GM18867 (cell line): ENCODE measurements around the gene NES.
A peak's percentile ranks its signal among the peaks of the same experiment; 100 is the strongest.

Experiments
- ATAC-seq: cut with Tn5 transposase; IDR thresholded peaks from one replicate; pipeline ENCODE4 v1.9.1; 2021; ENCODE audit warnings: mild to moderate bottlenecking, moderate library complexity; ENCODE audit not compliant: unreplicated experiment

Gene NES

GRCh38 chr1:156665539-156665938 is 11.7 kb downstream of the NES start:
- no peak for ATAC-seq

GRCh38 chr1:156664767-156665411 is 12.3 kb downstream of the NES start:
- no peak for ATAC-seq

GRCh38 chr1:156664046-156664766 is 13.0 kb downstream of the NES start:
- ATAC-seq, result no peak

- no peak for ATAC-seq
Observed at GRCh38 chr1:156663178-156663577, 14.0 kb downstream of the NES start.

GRCh38 chr1:156662800-156663055 is 14.5 kb downstream of the NES start:
- no peak for ATAC-seq

GRCh38 chr1:156662005-156662799 is 15.0 kb downstream of the NES start:
- no peak for ATAC-seq

- ATAC-seq, result peak; percentile 4
Observed at GRCh38 chr1:156660752-156661112, 16.5 kb downstream of the NES start.

- peak; percentile 65 for ATAC-seq
Observed at GRCh38 chr1:156659988-156660751, 17.0 kb downstream of the NES start.

GRCh38 chr1:156659661-156659987 is 17.6 kb downstream of the NES start:
- ATAC-seq, result no peak

GRCh38 chr1:156658945-156659574 is 18.1 kb downstream of the NES start:
- ATAC-seq, result no peak

GRCh38 chr1:156658496-156658895 is 18.7 kb downstream of the NES start:
- no peak for ATAC-seq

- no peak for ATAC-seq
Observed at GRCh38 chr1:156657741-156658319, 19.4 kb downstream of the NES start.

GRCh38 chr1:156656806-156657740 is 20.1 kb downstream of the NES start:
- ATAC-seq, result no peak

- no peak for ATAC-seq
Observed at GRCh38 chr1:156655904-156656516, 21.2 kb downstream of the NES start.

GRCh38 chr1:156655151-156655903 is 21.9 kb downstream of the NES start:
- no peak for ATAC-seq

GRCh38 chr1:156654700-156655099 is 22.5 kb downstream of the NES start:
- no peak for ATAC-seq

- no peak for ATAC-seq
Observed at GRCh38 chr1:156652992-156653355, 24.2 kb downstream of the NES start.

GRCh38 chr1:156652131-156652991 is 24.8 kb downstream of the NES start:
- ATAC-seq, result no peak
